Measurements from ENCODE around the gene AVP.

Gene AVP

DNA sequence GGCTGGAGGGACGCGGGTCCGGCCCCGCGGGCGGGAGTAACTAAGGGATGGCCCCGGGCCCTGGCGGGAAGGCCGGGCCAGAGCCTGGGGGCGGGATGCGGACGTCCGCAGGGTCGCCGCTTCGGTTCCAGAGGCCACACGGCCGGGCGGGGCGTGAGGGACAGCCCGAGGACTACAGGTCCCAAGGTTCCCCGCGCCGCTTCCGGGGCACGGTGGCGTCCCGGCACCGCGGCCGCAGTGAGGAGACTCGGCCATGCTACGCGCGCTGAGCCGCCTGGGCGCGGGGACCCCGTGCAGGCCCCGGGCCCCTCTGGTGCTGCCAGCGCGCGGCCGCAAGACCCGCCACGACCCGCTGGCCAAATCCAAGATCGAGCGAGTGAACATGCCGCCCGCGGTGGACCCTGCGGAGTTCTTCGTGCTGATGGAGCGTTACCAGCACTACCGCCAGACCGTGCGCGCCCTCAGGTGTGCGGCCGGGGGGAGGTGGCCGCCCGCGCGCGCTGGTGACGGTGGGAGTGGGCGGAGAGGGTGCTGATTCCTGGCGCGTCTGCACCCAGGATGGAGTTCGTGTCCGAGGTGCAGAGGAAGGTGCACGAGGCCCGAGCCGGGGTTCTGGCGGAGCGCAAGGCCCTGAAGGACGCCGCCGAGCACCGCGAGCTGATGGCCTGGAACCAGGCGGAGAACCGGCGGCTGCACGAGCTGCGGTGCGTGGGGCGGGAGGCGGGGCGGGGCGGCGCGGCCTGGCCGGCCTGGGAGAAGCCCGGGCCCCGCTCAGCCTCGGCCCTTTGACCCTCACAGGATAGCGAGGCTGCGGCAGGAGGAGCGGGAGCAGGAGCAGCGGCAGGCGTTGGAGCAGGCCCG is 38.5 kb downstream of the AVP start, which contains the start of gene MRPS26:
TSS of gene MRPS26 (plus strand) at position 237 of the 861 bp plus-strand sequence. CDS start at position 254, 17 bp downstream.
- peak within 1 kb of the TSS; percentile 76 for H2AFZ ChIP-seq (ENCODE audit: low read depth, low read length, severe bottlenecking)
- no peak for TF ChIP-seq EZH2phosphoT487 (conservative IDR thresholded peaks at IDR 0.05; ENCODE audit: low read length)
- TF ChIP-seq, protein P1, sequence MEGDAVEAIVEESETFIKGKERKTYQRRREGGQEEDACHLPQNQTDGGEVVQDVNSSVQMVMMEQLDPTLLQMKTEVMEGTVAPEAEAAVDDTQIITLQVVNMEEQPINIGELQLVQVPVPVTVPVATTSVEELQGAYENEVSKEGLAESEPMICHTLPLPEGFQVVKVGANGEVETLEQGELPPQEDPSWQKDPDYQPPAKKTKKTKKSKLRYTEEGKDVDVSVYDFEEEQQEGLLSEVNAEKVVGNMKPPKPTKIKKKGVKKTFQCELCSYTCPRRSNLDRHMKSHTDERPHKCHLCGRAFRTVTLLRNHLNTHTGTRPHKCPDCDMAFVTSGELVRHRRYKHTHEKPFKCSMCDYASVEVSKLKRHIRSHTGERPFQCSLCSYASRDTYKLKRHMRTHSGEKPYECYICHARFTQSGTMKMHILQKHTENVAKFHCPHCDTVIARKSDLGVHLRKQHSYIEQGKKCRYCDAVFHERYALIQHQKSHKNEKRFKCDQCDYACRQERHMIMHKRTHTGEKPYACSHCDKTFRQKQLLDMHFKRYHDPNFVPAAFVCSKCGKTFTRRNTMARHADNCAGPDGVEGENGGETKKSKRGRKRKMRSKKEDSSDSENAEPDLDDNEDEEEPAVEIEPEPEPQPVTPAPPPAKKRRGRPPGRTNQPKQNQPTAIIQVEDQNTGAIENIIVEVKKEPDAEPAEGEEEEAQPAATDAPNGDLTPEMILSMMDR (IDR thresholded peaks at IDR 0.05; ENCODE audit: insufficient read depth, low read length, poor library complexity, severe bottlenecking): no peak
- no peaks in the 10 kb centered on the region; the same call in 1 of the 2 replicates for H3K36me3 ChIP-seq (ENCODE audit: low read length)
- H3K4me3 ChIP-seq (ENCODE audit: insufficient read depth, low read length, poor library complexity, severe bottlenecking): peak within 1 kb of the TSS; percentile 69
- 0 out of 2 replicates have a peak, but pooled peaks cover 4% of the 10 kb centered on the region for H3F3A ChIP-seq (ENCODE audit: insufficient read depth)
- peaks cover 9% of the 10 kb centered on the region for H3K79me2 ChIP-seq (ENCODE audit: insufficient read depth, low read length)
- H3K9ac ChIP-seq (ENCODE audit: low read length): peak within 1 kb of the TSS; percentile 89
- peak within 1 kb of the TSS; percentile 60 for H3K27ac ChIP-seq (ENCODE audit: low read depth, low read length)
- H3K4me2 ChIP-seq (ENCODE audit: low read depth, low read length, poor library complexity, severe bottlenecking): peak within 1 kb of the TSS; percentile 77
- H3K9me3 ChIP-seq (ENCODE audit: insufficient read depth, low read length): no peaks in the 10 kb centered on the region
- H4K20me1 ChIP-seq (ENCODE audit: low read depth, low read length): no peaks in the 10 kb centered on the region
- no peaks in the 10 kb centered on the region for H3K9me2 ChIP-seq (replicated peaks; ENCODE audit: insufficient read depth, low read length)
- no peaks in the 10 kb centered on the region for H3K27me3 ChIP-seq (ENCODE audit: low read length)

DNA sequence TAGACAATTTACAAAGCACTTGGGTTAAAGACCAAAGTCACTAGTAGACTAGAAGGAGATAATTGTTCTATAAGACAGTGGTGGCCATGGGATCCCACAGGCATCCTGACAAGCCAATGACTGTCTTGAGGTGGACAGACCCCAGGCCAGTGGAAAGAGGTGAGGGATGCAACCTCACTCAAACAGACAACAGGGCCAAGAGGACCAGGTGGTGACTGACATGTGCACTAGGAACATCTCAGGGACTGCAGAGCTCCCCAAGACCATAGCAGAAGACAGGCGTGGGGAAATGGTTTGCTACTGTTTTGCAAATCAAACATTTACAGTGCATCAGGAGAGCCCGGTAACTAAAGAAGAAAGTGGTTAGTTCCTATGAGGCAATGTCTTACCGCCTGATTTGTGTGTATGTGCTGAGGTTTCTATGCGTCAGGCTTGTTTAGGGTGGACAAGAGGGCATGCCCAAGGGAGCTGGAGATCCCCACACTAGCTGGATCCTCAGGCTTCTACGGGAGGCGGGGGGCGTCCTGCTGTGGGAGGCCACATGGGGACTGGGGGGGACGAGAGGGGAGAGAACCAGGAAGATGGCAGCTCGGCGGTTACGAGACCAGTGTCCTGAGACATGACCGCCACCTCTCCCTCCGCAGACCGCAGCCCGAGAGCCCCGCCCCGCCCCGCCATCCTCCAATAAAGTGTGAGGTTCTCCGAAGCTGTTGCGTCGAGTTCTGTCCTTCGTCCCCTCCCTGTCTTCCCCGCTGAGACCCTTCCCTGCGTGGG is 39.3 kb downstream of the AVP start:
- H3K9me3 ChIP-seq (ENCODE audit: insufficient read depth, low read length): no peaks in the 10 kb centered on the region
- H3K4me2 ChIP-seq (ENCODE audit: low read depth, low read length, poor library complexity, severe bottlenecking): peak overlapping the region; percentile 77
- H3K36me3 ChIP-seq (ENCODE audit: low read length): no peaks in the 10 kb centered on the region; the same call in 1 of the 2 replicates
- peak overlapping the region; percentile 89 for H3K9ac ChIP-seq (ENCODE audit: low read length)
- H3K9me2 ChIP-seq (replicated peaks; ENCODE audit: insufficient read depth, low read length): no peaks in the 10 kb centered on the region
- H3K27me3 ChIP-seq (ENCODE audit: low read length): no peaks in the 10 kb centered on the region
- H3K27ac ChIP-seq (ENCODE audit: low read depth, low read length): peak overlapping the region; percentile 60
- H3K79me2 ChIP-seq (ENCODE audit: insufficient read depth, low read length): peaks cover 9% of the 10 kb centered on the region
- H3K4me3 ChIP-seq (ENCODE audit: insufficient read depth, low read length, poor library complexity, severe bottlenecking): peak overlapping the region; percentile 69
- H3F3A ChIP-seq (ENCODE audit: insufficient read depth): no peaks in the 10 kb centered on the region
- no peaks in the 10 kb centered on the region for H4K20me1 ChIP-seq (ENCODE audit: low read depth, low read length)
- TF ChIP-seq, protein P1 (IDR thresholded peaks at IDR 0.05; ENCODE audit: insufficient read depth, low read length, poor library complexity, severe bottlenecking): no peak
- TF ChIP-seq EZH2phosphoT487 (conservative IDR thresholded peaks at IDR 0.05; ENCODE audit: low read length): no peak
- H2AFZ ChIP-seq (ENCODE audit: low read depth, low read length, severe bottlenecking): peak overlapping the region; percentile 76

DNA sequence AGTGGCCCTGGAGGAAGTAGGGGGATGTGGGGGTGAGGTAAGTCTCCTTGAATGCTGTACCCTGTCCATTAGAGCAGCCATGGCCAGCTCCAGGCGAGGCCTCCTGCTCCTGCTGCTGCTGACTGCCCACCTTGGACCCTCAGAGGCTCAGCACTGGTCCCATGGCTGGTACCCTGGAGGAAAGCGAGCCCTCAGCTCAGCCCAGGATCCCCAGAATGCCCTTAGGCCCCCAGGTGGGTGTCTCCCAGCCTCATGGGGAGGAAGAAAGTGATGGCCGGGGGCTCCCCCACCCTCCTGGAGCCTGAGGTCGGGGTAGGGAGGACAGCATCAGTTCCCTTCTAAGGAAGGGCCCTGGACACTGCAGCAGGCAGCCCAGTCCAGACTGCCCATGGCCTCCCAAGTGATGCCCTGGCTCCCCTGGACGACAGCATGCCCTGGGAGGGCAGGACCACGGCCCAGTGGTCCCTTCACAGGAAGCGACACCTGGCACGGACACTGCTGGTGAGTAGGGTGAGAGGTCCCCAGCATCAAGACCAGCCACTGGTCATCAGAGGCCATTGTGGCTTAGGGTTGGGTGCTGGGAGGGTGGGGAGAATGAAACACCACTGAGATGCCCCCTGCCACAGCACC is 40.1 kb downstream of the AVP start:
- Histone ChIP-seq H3K9me2 (replicated peaks; ENCODE audit: insufficient read depth, low read length) (no peaks in the 10 kb centered on the region), H3K27ac (ENCODE audit: low read depth, low read length) (no peak overlapping the region), H3F3A (ENCODE audit: insufficient read depth) (no peaks in the 10 kb centered on the region), H3K4me3 (ENCODE audit: insufficient read depth, low read length, poor library complexity, severe bottlenecking) (no peak overlapping the region), H4K20me1 (ENCODE audit: low read depth, low read length) (no peaks in the 10 kb centered on the region), H3K36me3 (ENCODE audit: low read length) (no peaks in the 10 kb centered on the region; the same call in 1 of the 2 replicates), H2AFZ (ENCODE audit: low read depth, low read length, severe bottlenecking) (no peak overlapping the region), H3K27me3 (ENCODE audit: low read length) (no peaks in the 10 kb centered on the region), H3K9ac (ENCODE audit: low read length) (no peak overlapping the region), H3K79me2 (ENCODE audit: insufficient read depth, low read length) (peaks cover 9% of the 10 kb centered on the region), H3K4me2 (ENCODE audit: low read depth, low read length, poor library complexity, severe bottlenecking) (peak overlapping the region; percentile 77), H3K9me3 (ENCODE audit: insufficient read depth, low read length) (no peaks in the 10 kb centered on the region)
- TF ChIP-seq EZH2phosphoT487 (conservative IDR thresholded peaks at IDR 0.05; ENCODE audit: low read length): no peak
- TF ChIP-seq, protein P1 (IDR thresholded peaks at IDR 0.05; ENCODE audit: insufficient read depth, low read length, poor library complexity, severe bottlenecking): no peak

Data from SU-DHL-6 (cell line).